ENCODE measurements around the gene SNX15. TPM values are rescaled to one million over a fixed set of nuclear protein-coding genes. Genes with fewer than 3 reads are reported as not detected.

SNX15 gene
- total and polyA plus RNA-seq, 3 donors from 2014 or later, result 15.6 to 22.5 (median 17.0) TPM

- WGBS, 2 donors, result 23 to 56% methylated on average over 7 to 10 of the region's 10 CpGs
- Histone ChIP-seq H3K4me3 (no peak overlapping the region), H3K4me1 (no peaks in the 10 kb centered on the region), H3K27ac (no peak overlapping the region), H3K9me3 (no peaks in the 10 kb centered on the region), H3K27me3 (no peaks in the 10 kb centered on the region), H3K36me3 (ENCODE audit: low read depth, missing control alignments) (no peaks in the 10 kb centered on the region)
- no peak for DNase-seq
- TF ChIP-seq CTCF (IDR thresholded peaks at IDR 0.05) (no peak), POLR2A (IDR thresholded peaks at IDR 0.05) (no peak)
- intact Hi-C loops (cut with DNase I; ENCODE audit: low total_unique reads), result no loop called here
These were observed 33.0 kb downstream of the SNX15 start for GRCh38 chr11:65059959-65060824.

GRCh38 chr11:65060913-65061408 lies 33.7 kb downstream of the SNX15 start:
- Histone ChIP-seq H3K4me1 (no peaks in the 10 kb centered on the region), H3K36me3 (ENCODE audit: low read depth, missing control alignments) (no peaks in the 10 kb centered on the region), H3K27ac (no peak overlapping the region), H3K9me3 (no peaks in the 10 kb centered on the region), H3K27me3 (no peaks in the 10 kb centered on the region), H3K4me3 (no peak overlapping the region)
- no peak for DNase-seq
- intact Hi-C loops (cut with DNase I; ENCODE audit: low total_unique reads), result no loop called here
- WGBS, 2 donors, result 76% methylated on average over 7 to 9 of the region's 9 CpGs
- no peak for TF ChIP-seq POLR2A (IDR thresholded peaks at IDR 0.05)
- TF ChIP-seq CTCF (IDR thresholded peaks at IDR 0.05), result no peak

GRCh38 chr11:65063532-65063931 lies 36.3 kb downstream of the SNX15 start:
- DNase-seq, result no peak
- 53% methylated on average over 2 to 3 of the region's 3 CpGs for WGBS, 2 donors
- intact Hi-C loops (cut with DNase I; ENCODE audit: low total_unique reads), result no loop called here
- no peak overlapping the region for H3K27ac ChIP-seq
- no peaks in the 10 kb centered on the region for H3K27me3 ChIP-seq
- no peak for TF ChIP-seq POLR2A (IDR thresholded peaks at IDR 0.05)
- TF ChIP-seq CTCF (IDR thresholded peaks at IDR 0.05), result no peak
- H3K4me3 ChIP-seq, result no peak overlapping the region
- no peaks in the 10 kb centered on the region for H3K9me3 ChIP-seq
- H3K36me3 ChIP-seq (ENCODE audit: low read depth, missing control alignments), result no peaks in the 10 kb centered on the region
- no peaks in the 10 kb centered on the region for H3K4me1 ChIP-seq

- WGBS, 2 donors, result 89 to 91% methylated on average over 4 of the region's 4 CpGs
- Histone ChIP-seq H3K27ac (no peak overlapping the region), H3K4me1 (no peaks in the 10 kb centered on the region), H3K27me3 (no peaks in the 10 kb centered on the region), H3K4me3 (no peak overlapping the region), H3K9me3 (no peaks in the 10 kb centered on the region), H3K36me3 (ENCODE audit: low read depth, missing control alignments) (no peaks in the 10 kb centered on the region)
- DNase-seq, result no peak
- TF ChIP-seq CTCF (IDR thresholded peaks at IDR 0.05), result no peak
- no peak for TF ChIP-seq POLR2A (IDR thresholded peaks at IDR 0.05)
- intact Hi-C loops (cut with DNase I; ENCODE audit: low total_unique reads), result no loop called here
These were observed 37.6 kb downstream of the SNX15 start for GRCh38 chr11:65064847-65065240.

Measured in testis (tissue), 3 donors.